ENCODE results near the gene SIGLEC7. TPM values are rescaled to one million over a fixed set of nuclear protein-coding genes. Genes with fewer than 3 reads are reported as not detected.
"Not testable (repeated sequence)": the region's sequence is repeated elsewhere in the genome, so short reads cannot be mapped to it uniquely, and the experiment has no call there.

Gene SIGLEC7
- total and polyA plus RNA-seq, 10 of the 15 experiments (the other 5 are each of a cell fraction or from before 2014, with no cell fraction given): 0.15 TPM; not detected in 9

DNA sequence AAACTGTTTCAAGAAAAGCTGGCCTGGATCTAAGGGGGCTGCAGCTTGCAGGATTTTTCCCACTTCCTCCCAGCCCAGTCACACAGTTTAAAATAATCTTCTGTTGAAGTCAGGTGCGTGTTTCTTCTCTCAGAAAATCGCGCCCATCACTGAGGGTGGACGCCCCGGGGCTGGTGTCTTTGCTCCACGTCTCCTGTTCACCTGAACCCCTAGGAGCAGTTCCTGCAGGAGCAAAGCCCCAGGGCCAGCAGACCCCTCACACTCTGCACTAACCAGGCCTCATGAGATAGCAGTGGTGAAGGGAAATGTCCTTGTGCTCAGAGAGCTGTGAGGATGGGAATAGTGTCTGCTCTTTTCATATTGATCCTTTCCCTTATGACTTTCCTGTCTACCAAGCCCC, 920 bp upstream of the SIGLEC7 start (continued):
- no peak for TF ChIP-seq BHLHE40 (IDR thresholded peaks at IDR 0.05; ENCODE audit: borderline replicate concordance in 1 of 2, low read depth in 2 of 2, low read length in 1 of 2)

- H3K27me3 ChIP-seq (replicated peaks in 1 of 2; ENCODE audit: control insufficient read depth in 2 of 2, insufficient read depth in 2 of 2, low read length in 1 of 2); SMC1A ChIA-PET (ENCODE audit: uncharacterized antibody, unreplicated experiment); POLR2A ChIA-PET; ATAC-seq; RAD21 ChIA-PET (ENCODE audit: unreplicated experiment); BruUV-seq (replicated peaks); H4K20me1 ChIP-seq (ENCODE audit: control insufficient read depth, insufficient read depth); H3K27ac ChIP-seq (ENCODE audit: control insufficient read depth, insufficient read depth); H3K4me1 ChIP-seq (ENCODE audit: control insufficient read depth, insufficient read depth, low read length); H3K9ac ChIP-seq (ENCODE audit: control insufficient read depth, insufficient read depth, low read length); in situ Hi-C loops (cut with MboI); H2AFZ ChIP-seq (ENCODE audit: control insufficient read depth, low read depth, low read length); DNase-seq (ENCODE audit: low read depth, low spot score); H3K79me2 ChIP-seq (ENCODE audit: control insufficient read depth, insufficient read depth, low read length); H3K9me3 ChIP-seq (replicated peaks; ENCODE audit: control insufficient read depth, insufficient read depth, low read length); intact Hi-C loops (cut with micrococcal nuclease; ENCODE audit: unreplicated experiment); H3K4me3 ChIP-seq; H3K4me2 ChIP-seq (ENCODE audit: control insufficient read depth, insufficient read depth); H3K36me3 ChIP-seq (ENCODE audit: control insufficient read depth in 2 of 2, insufficient read depth in 2 of 2, low read length in 1 of 2); FAIRE-seq: not testable (repeated sequence)
- WGBS (ENCODE audit: insufficient coverage, insufficient replicate concordance, low lambda C conversion rate, missing lambda C conversion rate): 10% methylated on average over 11 of the region's 15 CpGs
- CTCF ChIA-PET: interaction anchor here (1.0 kb wide), 1 partner anchor 16 kb away, joined by 3 read pairs; no protein-coding TSS in a partner anchor
Observed at GRCh38 chr19:51142809-51143475, 841 bp downstream of the SIGLEC7 start.

DNA sequence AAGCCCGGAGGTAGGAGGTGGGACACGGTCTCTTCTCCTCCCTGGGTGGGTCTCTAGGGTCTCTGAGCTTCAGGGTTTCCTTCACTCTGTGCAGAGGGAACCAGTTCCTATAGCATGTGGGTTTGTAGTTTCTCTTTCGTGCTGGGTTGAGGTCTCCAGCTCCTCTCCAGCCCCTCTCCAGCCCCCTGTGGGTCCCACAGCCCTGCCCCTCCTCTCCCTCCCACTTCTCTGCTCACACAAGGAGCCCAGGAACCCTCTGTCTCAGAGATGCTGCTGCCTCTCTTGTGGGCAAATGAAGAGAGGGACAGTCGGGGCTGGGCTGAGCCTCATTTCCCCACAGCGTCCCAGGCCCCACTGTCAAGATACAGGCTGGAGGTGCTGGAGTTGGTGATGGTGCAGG, 1.4 kb downstream of the SIGLEC7 start:
- no TSS peak for BruUV-seq (replicated peaks)
- FAIRE-seq (no peak), ATAC-seq (no peak), DNase-seq (ENCODE audit: low read depth, low spot score) (no peak)
- ChIA-PET SMC1A (ENCODE audit: uncharacterized antibody, unreplicated experiment) (no interaction called here), CTCF (no interaction called here), RAD21 (ENCODE audit: unreplicated experiment) (no interaction called here), POLR2A (no interaction called here)
- Histone ChIP-seq H3K4me3 (no peak overlapping the region), H3K79me2 (ENCODE audit: control insufficient read depth, insufficient read depth, low read length) (no peaks in the 10 kb centered on the region), H4K20me1 (ENCODE audit: control insufficient read depth, insufficient read depth) (no peaks in the 10 kb centered on the region), H3K4me1 (ENCODE audit: control insufficient read depth, insufficient read depth, low read length) (no peaks in the 10 kb centered on the region), H3K9me3 (replicated peaks; ENCODE audit: control insufficient read depth, insufficient read depth, low read length) (no peaks in the 10 kb centered on the region), H3K27ac (ENCODE audit: control insufficient read depth, insufficient read depth) (no peak overlapping the region), H3K27me3 (replicated peaks in 1 of 2; ENCODE audit: control insufficient read depth in 2 of 2, insufficient read depth in 2 of 2, low read length in 1 of 2) (no peaks in the 10 kb centered on the region; a peak in 1 of 4 replicates), H3K36me3 (ENCODE audit: control insufficient read depth in 2 of 2, insufficient read depth in 2 of 2, low read length in 1 of 2) (no peaks in the 10 kb centered on the region), H3K9ac (ENCODE audit: control insufficient read depth, insufficient read depth, low read length) (no peak overlapping the region), H2AFZ (ENCODE audit: control insufficient read depth, low read depth, low read length) (no peak overlapping the region), H3K4me2 (ENCODE audit: control insufficient read depth, insufficient read depth) (no peak overlapping the region)
- in situ Hi-C loops (cut with MboI): no loop called here
- intact Hi-C loops (cut with micrococcal nuclease; ENCODE audit: unreplicated experiment): no loop called here
- WGBS (ENCODE audit: insufficient coverage, insufficient replicate concordance, low lambda C conversion rate, missing lambda C conversion rate): 5% methylated on average over 5 of the region's 5 CpGs
- TF ChIP-seq PML (IDR thresholded peaks at IDR 0.05; ENCODE audit: low read length) (no peak), NFYA (IDR thresholded peaks at IDR 0.05; ENCODE audit: borderline replicate concordance, low read depth, low read length) (no peak), CTCF (IDR thresholded peaks at IDR 0.05 in 2 of 3, conservative IDR thresholded peaks at IDR 0.05 in 1 of 3; ENCODE audit: control insufficient read depth in 2 of 3, extremely low read depth in 1 of 3, insufficient read depth in 1 of 3, low read depth in 3 of 3, low read length in 3 of 3) (no peak), PAX5 (IDR thresholded peaks at IDR 0.05; ENCODE audit: borderline replicate concordance, low read depth, low read length) (no peak), SREBF1 (IDR thresholded peaks at IDR 0.05; ENCODE audit: low read length) (no peak), BACH1 (IDR thresholded peaks at IDR 0.05; ENCODE audit: borderline replicate concordance) (no peak), POLR2A (IDR thresholded peaks at IDR 0.05; ENCODE audit: low read depth, low read length) (no peak), SUPT20H (IDR thresholded peaks at IDR 0.05; ENCODE audit: borderline replicate concordance, control insufficient read depth, low read depth, low read length) (no peak), CHD2 (IDR thresholded peaks at IDR 0.05; ENCODE audit: borderline replicate concordance, low read depth, low read length) (no peak), ESRRA (IDR thresholded peaks at IDR 0.05; ENCODE audit: low read length) (no peak)

Measured in GM12878 (cell line).